IMR-90 (cell line): ENCODE data around the gene RNF180. TPM values are rescaled to one million over a fixed set of nuclear protein-coding genes. Genes with fewer than 3 reads are reported as not detected.

Source experiments
- ATAC-seq: fragments of 200-7000 bp; cut with Tn5 transposase; 2 replicates; pipeline ENCODE4 v1.9.1; 2020; ENCODE audit warnings: low read depth, mild to moderate bottlenecking, moderate library complexity
- BruUV-seq: library from RNA; stranded (reverse); fragments of 400-500 nt; replicated peaks from 2 replicates; lab custom pipeline; 2021; lab: Mats Ljungman, UMichigan
- CTCF ChIA-PET: fragments of 300-600 bp; formaldehyde crosslinking; extraction: SDS; loops from one replicate; lab custom pipeline; 2021; ENCODE audit warnings: antibody characterized with exemption; lab: Yijun Ruan, JAX
- POLR2A ChIA-PET: fragments of 300-600 bp; sonication (Branson Sonifier 250); formaldehyde crosslinking; loops from one replicate; lab custom pipeline; 2022; ENCODE audit warnings: antibody characterized with exemption; ENCODE audit not compliant: unreplicated experiment; lab: Charles Lee
- DNase-seq: peaks from one replicate; pipeline ENCODE4 v3.0.0; 2013
- H2AFZ ChIP-seq: replicated peaks from 2 replicates; pipeline ENCODE3; 2013; ENCODE audit warnings: low read length, mild to moderate bottlenecking; ENCODE audit not compliant: poor library complexity
- H2AK5ac ChIP-seq: 2 replicates; pipeline ENCODE4 v1.6.1; 2013; ENCODE audit warnings: low read depth, low read length, inconsistent platforms
- H2AK9ac ChIP-seq: replicated peaks from 2 replicates; pipeline ENCODE3; 2013; ENCODE audit warnings: mild to moderate bottlenecking, low read depth, low read length, moderate library complexity; ENCODE audit not compliant: poor library complexity
- H2BK120ac ChIP-seq: 2 replicates; pipeline ENCODE4 v1.6.1; 2013; ENCODE audit warnings: low read depth, low read length, inconsistent platforms
- H2BK15ac ChIP-seq: 3 replicates; pipeline ENCODE4 v1.6.1; 2013; ENCODE audit warnings: low read depth, low read length, inconsistent platforms
- H2BK20ac ChIP-seq: 2 replicates; pipeline ENCODE4 v1.6.1; 2013; ENCODE audit warnings: low read depth, mild to moderate bottlenecking, inconsistent platforms, low read length, moderate library complexity
- H2BK5ac ChIP-seq: 2 replicates; pipeline ENCODE4 v1.6.1; 2013; ENCODE audit warnings: mild to moderate bottlenecking, low read depth, low read length, inconsistent platforms; ENCODE audit not compliant: poor library complexity, severe bottlenecking
- H3K14ac ChIP-seq: replicated peaks from 2 replicates; pipeline ENCODE4 v1.6.1; 2013; ENCODE audit warnings: low read depth, low read length, inconsistent platforms
- H3K18ac ChIP-seq: 2 replicates; pipeline ENCODE4 v1.6.1; 2013; ENCODE audit warnings: low read depth, low read length, control low read depth
- H3K23ac ChIP-seq: 2 replicates; pipeline ENCODE4 v1.6.1; 2013; ENCODE audit warnings: low read depth, low read length, inconsistent platforms
- H3K27ac ChIP-seq: 2 replicates; pipeline ENCODE4 v1.5.1; 2013; ENCODE audit warnings: mild to moderate bottlenecking, control low read depth, low read length; ENCODE audit not compliant: insufficient read depth
- H3K27me3 ChIP-seq: 2 replicates; pipeline ENCODE4 v1.6.1; 2013; ENCODE audit warnings: low read length; ENCODE audit not compliant: control insufficient read depth, insufficient read depth
- H3K36me3 ChIP-seq: 2 replicates; pipeline ENCODE4 v1.6.1; 2013; ENCODE audit warnings: low read length, mixed read lengths; ENCODE audit not compliant: control insufficient read depth, insufficient read depth
- H3K4ac ChIP-seq: 2 replicates; pipeline ENCODE4 v1.6.1; 2013; ENCODE audit warnings: low read depth, low read length, inconsistent platforms
- H3K4me1 ChIP-seq: 2 replicates; pipeline ENCODE4 v1.6.1; 2013; ENCODE audit warnings: low read length, mixed read lengths; ENCODE audit not compliant: control insufficient read depth, insufficient read depth
- H3K4me2 ChIP-seq: 2 replicates; pipeline ENCODE4 v1.6.1; 2013; ENCODE audit warnings: low read depth, mild to moderate bottlenecking, control low read depth, low read length, moderate library complexity
- H3K4me3 ChIP-seq: 2 replicates; pipeline ENCODE4 v1.5.1; 2013; ENCODE audit warnings: low read depth, mild to moderate bottlenecking, control low read depth, low read length, moderate library complexity; ENCODE audit not compliant: insufficient read depth
- H3K56ac ChIP-seq: 2 replicates; pipeline ENCODE4 v1.6.1; 2013; ENCODE audit warnings: low read length, inconsistent platforms; ENCODE audit not compliant: insufficient read depth; ENCODE audit errors: extremely low read depth
- H3K79me1 ChIP-seq, 2 experiments: 2 replicates each; pipeline ENCODE4 v1.6.1; 2013; ENCODE audit warnings: low read length in 2 of 2, inconsistent platforms in 1 of 2, low read depth in 1 of 2
- H3K9ac ChIP-seq: 2 replicates; pipeline ENCODE4 v1.6.1; 2013; ENCODE audit warnings: low read depth, low read length, control low read depth
- H3K9me1 ChIP-seq: 2 replicates; pipeline ENCODE4 v1.6.1; 2013; ENCODE audit warnings: low read length, inconsistent platforms; ENCODE audit not compliant: insufficient read depth
- H3K9me3 ChIP-seq: 2 replicates; pipeline ENCODE4 v1.6.1; 2013; ENCODE audit warnings: low read length; ENCODE audit not compliant: control insufficient read depth, insufficient read depth
- H4K20me1 ChIP-seq: 2 replicates; pipeline ENCODE4 v1.6.1; 2013; ENCODE audit warnings: low read length, inconsistent platforms; ENCODE audit not compliant: insufficient read depth
- H4K5ac ChIP-seq: 2 replicates; pipeline ENCODE4 v1.6.1; 2013; ENCODE audit warnings: mild to moderate bottlenecking, low read depth, low read length, control low read depth
- H4K8ac ChIP-seq, 2 experiments: 2 replicates each; pipeline ENCODE4 v1.6.1; 2013; ENCODE audit warnings: low read depth in 2 of 2, low read length in 2 of 2, control low read depth in 1 of 2, inconsistent platforms in 1 of 2
- H4K91ac ChIP-seq: 2 replicates; pipeline ENCODE4 v1.6.1; 2013; ENCODE audit warnings: low read depth, low read length, inconsistent platforms; ENCODE audit not compliant: insufficient read depth
- RAD21 ChIP-seq: IDR thresholded peaks from 2 replicates; pipeline ENCODE4 v1.6.1; 2012; ENCODE audit warnings: low read length, improper control_type of control experiment
- RFX5 ChIP-seq: IDR thresholded peaks from 2 replicates; pipeline ENCODE4 v1.8.0; 2012; ENCODE audit warnings: low read depth, mild to moderate bottlenecking, low read length, moderate library complexity
- USF2 ChIP-seq: fragments of 150-350 bp; IDR thresholded peaks from 2 replicates; pipeline ENCODE4 v1.6.1; 2017; ENCODE audit warnings: mild to moderate bottlenecking, antibody characterized with exemption, low read length, low read depth
- WGBS, 2 experiments: methylation state at CpG; one replicate each; pipeline versions ENCODE4 v1.1.5 to v1.1.7; 2013; ENCODE audit warnings: missing lambda C conversion rate in 2 of 2; ENCODE audit not compliant: insufficient read length in 1 of 2; ENCODE audit errors: extremely low coverage in 2 of 2; 5-methylcytosine and 5-hydroxymethylcytosine counted together
- dilution Hi-C: fragments of 300-500 bp; cut with HindIII; formaldehyde crosslinking; loops from one replicate; pipeline ENCODE4 v1.14.3; 2018; ENCODE audit warnings: low sequenced_read_pairs; ENCODE audit not compliant: unreplicated experiment
- in situ Hi-C: fragments of 300-500 bp; cut with MboI; formaldehyde crosslinking; loops from 3 replicates; pipeline ENCODE4 v1.14.3; 2019; ENCODE audit warnings: low sequenced_read_pairs, inconsistent platforms, mixed read lengths
- intact Hi-C: fragments of 100-400 bp; cut with micrococcal nuclease; formaldehyde crosslinking; loops from 2 replicates; pipeline ENCODE4 v1.10.0; 2022
- polyA plus RNA-seq, 3 experiments: library from polyadenylated mRNA; depleted of rRNA; stranded (reverse); fragments of >200 nt; gene quantifications; 2 replicates each; pipeline ENCODE4 v1.2.3, GENCODE V29; 2012; ENCODE audit warnings: low replicate concordance in 1 of 3
- total RNA-seq: library from RNA; depleted of rRNA; stranded (reverse); fragments of >200 nt; gene quantifications from 2 replicates; pipeline ENCODE4 v1.2.3, GENCODE V29; 2012

RNF180 gene
- total and polyA plus RNA-seq, 2 of the 4 experiments (the other 2 are of a cell fraction) = 0.02 to 0.36 TPM

- no peak overlapping the region for H4K8ac ChIP-seq
- H3K27me3 ChIP-seq = no peaks in the 10 kb centered on the region
- no peak overlapping the region for H2AK5ac ChIP-seq
- no peak overlapping the region for H4K5ac ChIP-seq
- intact Hi-C loops (no loop called here), dilution Hi-C loops (no loop called here), in situ Hi-C loops (no loop called here)
- H3K9me1 ChIP-seq = no peaks in the 10 kb centered on the region
- no peak overlapping the region for H2BK20ac ChIP-seq
- no peak overlapping the region for H2BK5ac ChIP-seq
- WGBS, 2 experiments = no CpG with 5 or more reads among the region's 1 CpG
- BruUV-seq = no TSS peak
- H3K4me2 ChIP-seq = no peak overlapping the region
- H4K20me1 ChIP-seq = no peaks in the 10 kb centered on the region
- H2BK15ac ChIP-seq = no peak overlapping the region
- no peak overlapping the region for H3K4ac ChIP-seq
- no peaks in the 10 kb centered on the region for H3K79me1 ChIP-seq
- ATAC-seq = no peak
- H3K56ac ChIP-seq = no peak overlapping the region
- no peak overlapping the region for H4K91ac ChIP-seq
- H3K9ac ChIP-seq = no peak overlapping the region
- H3K4me3 ChIP-seq = no peak overlapping the region
- TF ChIP-seq USF2 (no peak), RFX5 (no peak), RAD21 (no peak)
- no peak overlapping the region for H2BK120ac ChIP-seq
- no peak overlapping the region for H2AFZ ChIP-seq
- ChIA-PET CTCF (no interaction called here), POLR2A (no interaction called here)
- H3K4me1 ChIP-seq = no peaks in the 10 kb centered on the region
- no peaks in the 10 kb centered on the region for H3K36me3 ChIP-seq
- H2AK9ac ChIP-seq = no peak overlapping the region
- no peaks in the 10 kb centered on the region for H3K9me3 ChIP-seq
- no peak overlapping the region for H3K18ac ChIP-seq
- H3K23ac ChIP-seq = no peak overlapping the region
- H3K14ac ChIP-seq = no peak overlapping the region
- no peak overlapping the region for H3K27ac ChIP-seq
- DNase-seq = no peak
Measured at GRCh38 chr5:64344501-64344900, 178.9 kb downstream of the RNF180 start.
